WTC11 (cell line): ENCODE data around the gene ABHD12B.

Experiments used
- CTCF ChIP-seq: fragments of 200-600 bp; IDR thresholded peaks from 2 replicates; pipeline ENCODE4 v1.8.0; 2022; ENCODE audit warnings: antibody characterized with exemption
- NR1H2 ChIP-seq: sonication (generic); formaldehyde crosslinking; IDR thresholded peaks from 2 replicates; pipeline ENCODE4 v1.9.0; 2021; ENCODE audit warnings: mild to moderate bottlenecking, moderate library complexity, missing genetic modification reagents
- USF2 ChIP-seq: sonication (generic); formaldehyde crosslinking; IDR thresholded peaks from 2 replicates; pipeline ENCODE4 v1.8.1; 2023; ENCODE audit warnings: mild to moderate bottlenecking, missing genetic modification reagents, moderate library complexity

GRCh38 chr14:50936882-50937281 lies 65.0 kb downstream of the ABHD12B start:
- TF ChIP-seq USF2 (CRISPR knock-in tag) (no peak), CTCF (no peak), NR1H2 (no peak)
